Bronchial epithelial cell (primary cell): ENCODE data around the gene CEP120. TPM values are rescaled to one million over a fixed set of nuclear protein-coding genes. Genes with fewer than 3 reads are reported as not detected.
"Not testable (repeated sequence)": the region's sequence is repeated elsewhere in the genome, so short reads cannot be mapped to it uniquely, and the experiment has no call there.

Experiments used
- DNase-seq: peaks from one replicate; pipeline ENCODE4 v3.0.0-alpha.2; 2010; ENCODE audit warnings: low read depth
- FAIRE-seq: peaks from 2 replicates; lab custom pipeline; 2011; peaks lifted over from hg19 to GRCh38; lab: Jason Lieb, UNC
- H3K27me3 ChIP-seq: 2 replicates; pipeline ENCODE4 v1.5.1; 2011; ENCODE audit warnings: low read length; ENCODE audit not compliant: control insufficient read depth, insufficient read depth
- H3K36me3 ChIP-seq: 2 replicates; pipeline ENCODE4 v1.5.1; 2011; ENCODE audit warnings: low read length; ENCODE audit not compliant: control insufficient read depth, insufficient read depth
- H3K4me3 ChIP-seq: 2 replicates; pipeline ENCODE4 v1.5.1; 2011; ENCODE audit warnings: mild to moderate bottlenecking, low read depth, low read length, control low read depth
- total RNA-seq: library from RNA; depleted of rRNA; stranded (reverse); fragments of >200 nt; gene quantifications from 2 replicates; pipeline ENCODE4 v1.2.1, GENCODE V29; 2014
- TF ChIP-seq, protein P1 (sequence below): IDR thresholded peaks from 2 replicates; pipeline ENCODE4 v1.5.1; 2011; ENCODE audit warnings: mild to moderate bottlenecking, moderate library complexity, low read length, control low read depth, inconsistent platforms; ENCODE audit not compliant: insufficient read depth, severe bottlenecking

Gene CEP120
- total RNA-seq, 1 donor from 2014 or later, result 15.0 TPM

DNA sequence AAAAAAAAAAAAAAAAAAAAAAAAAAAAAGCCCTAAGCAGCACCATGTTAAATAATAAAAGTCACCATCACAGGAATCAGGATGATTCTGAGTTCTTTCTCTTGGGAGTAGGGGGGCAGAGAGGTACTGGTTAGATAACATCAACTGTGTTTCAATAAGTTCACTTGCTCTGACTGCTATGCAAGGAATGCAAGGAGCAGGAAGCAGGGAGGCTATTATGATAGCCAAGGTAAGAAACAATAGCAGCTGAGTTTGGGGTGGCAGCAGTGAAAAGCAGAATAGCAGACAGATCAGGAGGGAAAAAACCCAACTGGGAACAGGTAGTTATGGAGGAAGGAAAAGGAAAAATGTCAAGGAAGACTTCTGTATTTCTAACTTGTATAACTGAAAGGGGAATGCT is 8.2 kb downstream of the CEP120 start:
- TF ChIP-seq, protein P1, sequence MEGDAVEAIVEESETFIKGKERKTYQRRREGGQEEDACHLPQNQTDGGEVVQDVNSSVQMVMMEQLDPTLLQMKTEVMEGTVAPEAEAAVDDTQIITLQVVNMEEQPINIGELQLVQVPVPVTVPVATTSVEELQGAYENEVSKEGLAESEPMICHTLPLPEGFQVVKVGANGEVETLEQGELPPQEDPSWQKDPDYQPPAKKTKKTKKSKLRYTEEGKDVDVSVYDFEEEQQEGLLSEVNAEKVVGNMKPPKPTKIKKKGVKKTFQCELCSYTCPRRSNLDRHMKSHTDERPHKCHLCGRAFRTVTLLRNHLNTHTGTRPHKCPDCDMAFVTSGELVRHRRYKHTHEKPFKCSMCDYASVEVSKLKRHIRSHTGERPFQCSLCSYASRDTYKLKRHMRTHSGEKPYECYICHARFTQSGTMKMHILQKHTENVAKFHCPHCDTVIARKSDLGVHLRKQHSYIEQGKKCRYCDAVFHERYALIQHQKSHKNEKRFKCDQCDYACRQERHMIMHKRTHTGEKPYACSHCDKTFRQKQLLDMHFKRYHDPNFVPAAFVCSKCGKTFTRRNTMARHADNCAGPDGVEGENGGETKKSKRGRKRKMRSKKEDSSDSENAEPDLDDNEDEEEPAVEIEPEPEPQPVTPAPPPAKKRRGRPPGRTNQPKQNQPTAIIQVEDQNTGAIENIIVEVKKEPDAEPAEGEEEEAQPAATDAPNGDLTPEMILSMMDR, result no peak
- FAIRE-seq (no peak), DNase-seq (no peak)
- Histone ChIP-seq H3K4me3 (no peak overlapping the region), H3K27me3 (no peaks in the 10 kb centered on the region), H3K36me3 (peaks cover 4% of the 10 kb centered on the region)

DNA sequence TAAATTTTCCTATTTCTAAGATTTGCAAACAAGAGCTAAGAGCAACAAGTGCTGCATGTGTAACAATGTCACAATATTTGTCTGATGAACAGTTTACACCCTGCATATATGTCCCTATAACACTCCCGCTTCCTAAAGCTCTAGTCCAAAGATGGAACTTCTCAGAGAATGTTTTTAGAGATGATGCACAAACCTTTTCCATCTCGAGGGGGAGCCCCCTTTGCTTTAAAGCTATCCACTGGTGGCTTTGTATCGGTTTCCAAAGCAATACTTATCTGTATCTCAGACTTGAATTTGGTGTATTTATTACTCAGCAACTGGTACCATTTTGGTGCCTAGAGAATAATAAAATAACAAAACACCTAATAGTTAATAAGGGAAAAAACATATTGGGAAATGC is 11.0 kb downstream of the CEP120 start:
- TF ChIP-seq, protein P1, result no peak
- Histone ChIP-seq H3K27me3 (no peaks in the 10 kb centered on the region), H3K4me3 (no peak overlapping the region), H3K36me3 (peaks cover 3% of the 10 kb centered on the region)
- no peak for DNase-seq
- FAIRE-seq, result no peak

DNA sequence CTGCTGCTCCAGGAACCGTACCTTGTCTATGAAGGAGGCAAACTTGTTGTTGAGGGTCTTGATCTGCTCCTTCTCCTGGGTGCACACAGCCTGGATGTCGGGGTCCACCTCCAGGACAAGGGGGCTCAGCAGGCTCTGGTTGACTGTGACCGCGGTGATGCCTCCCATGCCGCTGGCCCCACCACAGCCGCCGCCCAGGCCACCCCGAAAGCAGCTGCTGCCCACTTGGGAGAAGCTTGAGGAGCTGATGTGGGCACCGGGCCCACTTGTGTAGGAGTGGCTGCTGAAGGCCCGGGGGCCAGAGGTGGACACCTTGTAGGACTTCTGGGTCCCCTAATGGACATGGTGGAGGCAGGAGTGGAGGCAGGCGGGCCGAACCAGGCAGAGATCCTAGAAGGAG is 21.2 kb downstream of the CEP120 start:
- not testable (repeated sequence) for DNase-seq, H3K27me3 ChIP-seq, H3K36me3 ChIP-seq, FAIRE-seq, H3K4me3 ChIP-seq

- FAIRE-seq, result no peak
- Histone ChIP-seq H3K4me3 (no peak overlapping the region), H3K27me3 (no peaks in the 10 kb centered on the region), H3K36me3 (peaks cover 7% of the 10 kb centered on the region)
- DNase-seq, result no peak
- TF ChIP-seq, protein P1, result no peak
Observed at GRCh38 chr5:123401320-123401719, 21.9 kb downstream of the CEP120 start.

DNA sequence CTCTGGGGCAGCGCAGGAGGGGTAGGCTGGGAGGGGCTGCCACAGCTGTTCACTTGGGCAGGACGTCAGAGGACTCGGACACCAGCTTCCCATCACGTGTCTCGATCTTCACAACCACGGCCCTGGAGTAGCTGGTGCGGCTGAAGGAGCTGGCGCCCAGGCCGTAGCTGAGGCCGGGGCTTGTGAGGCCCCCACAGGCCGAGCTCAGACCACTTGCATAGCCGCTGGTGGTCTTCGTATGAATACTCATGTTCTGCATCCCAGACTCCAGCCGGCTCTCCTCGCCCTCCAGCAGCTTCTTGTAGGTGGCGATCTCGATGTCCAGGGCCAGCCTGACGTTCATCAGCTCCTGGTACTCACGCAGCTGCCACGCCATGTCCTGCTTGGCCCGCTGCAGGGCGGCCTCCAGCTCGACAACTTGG is 22.3 kb downstream of the CEP120 start:
- H3K4me3 ChIP-seq, H3K36me3 ChIP-seq, DNase-seq, FAIRE-seq, H3K27me3 ChIP-seq: not testable (repeated sequence)

GRCh38 chr5:123398058-123398733 is 25.0 kb downstream of the CEP120 start:
- Histone ChIP-seq H3K27me3 (no peaks in the 10 kb centered on the region), H3K4me3 (no peak overlapping the region), H3K36me3 (peaks cover 6% of the 10 kb centered on the region)
- DNase-seq (no peak), FAIRE-seq (no peak)
- TF ChIP-seq, protein P1, result no peak

GRCh38 chr5:123397538-123397937 is 25.7 kb downstream of the CEP120 start:
- no peak overlapping the region for H3K4me3 ChIP-seq
- DNase-seq (no peak), FAIRE-seq (no peak)
- no peaks in the 10 kb centered on the region for H3K27me3 ChIP-seq
- peaks cover 7% of the 10 kb centered on the region for H3K36me3 ChIP-seq
- TF ChIP-seq, protein P1, result no peak
